HG03342 (cell line): ENCODE results near the gene TRIM68.

Experiments used
- ATAC-seq: cut with Tn5 transposase; IDR thresholded peaks from one replicate; pipeline ENCODE4 v1.9.1; 2021; ENCODE audit warnings: mild to moderate bottlenecking, moderate library complexity; ENCODE audit not compliant: unreplicated experiment

TRIM68 gene

GRCh38 chr11:4607096-4607495, 935 bp downstream of the TRIM68 start:
- no peak for ATAC-seq

GRCh38 chr11:4606231-4607015, 1.6 kb downstream of the TRIM68 start:
- no peak for ATAC-seq

- ATAC-seq = no peak
These were observed 3.0 kb downstream of the TRIM68 start for GRCh38 chr11:4605057-4605456.

GRCh38 chr11:4593739-4594138, 14.3 kb downstream of the TRIM68 start, which contains the start of gene OR52I1:
Gene OR52I1, plus strand, starts transcription at chr11:4594039. Its CDS starts 0 bp downstream, at chr11:4594039.
- ATAC-seq = no peak

- ATAC-seq = no peak
These were observed 19.0 kb downstream of the TRIM68 start for GRCh38 chr11:4589017-4589416.

- no peak for ATAC-seq
These were observed 26.6 kb downstream of the TRIM68 start, which contains the start of gene OR52I2 for GRCh38 chr11:4581443-4581842. Gene OR52I2, plus strand, starts transcription at chr11:4581743.

- no peak for ATAC-seq
These were observed 27.9 kb downstream of the TRIM68 start for GRCh38 chr11:4580124-4580523.

GRCh38 chr11:4578624-4579023, 29.4 kb downstream of the TRIM68 start:
- no peak for ATAC-seq

GRCh38 chr11:4577761-4578160, 30.3 kb downstream of the TRIM68 start:
- ATAC-seq = no peak

- no peak for ATAC-seq
These were observed 31.2 kb downstream of the TRIM68 start for GRCh38 chr11:4576880-4577279.

GRCh38 chr11:4569075-4569474, 39.0 kb downstream of the TRIM68 start:
- ATAC-seq = no peak

- ATAC-seq = no peak
These were observed 42.7 kb downstream of the TRIM68 start for GRCh38 chr11:4565371-4565770.

- ATAC-seq = no peak
These were observed 47.6 kb downstream of the TRIM68 start for GRCh38 chr11:4560467-4560866.

GRCh38 chr11:4559527-4560440, 48.2 kb downstream of the TRIM68 start:
- ATAC-seq = no peak

GRCh38 chr11:4551346-4551979, 56.6 kb downstream of the TRIM68 start:
- no peak for ATAC-seq
